T-helper 22 cell (primary cell): ENCODE results near the gene C2orf68.
"Not testable (repeated sequence)": the region's sequence is repeated elsewhere in the genome, so short reads cannot be mapped to it uniquely, and the experiment has no call there.

Experiments
- DNase-seq: peaks from one replicate; pipeline ENCODE4 v3.0.0-alpha.2; 2020; ENCODE audit warnings: low read depth

Gene C2orf68

DNA sequence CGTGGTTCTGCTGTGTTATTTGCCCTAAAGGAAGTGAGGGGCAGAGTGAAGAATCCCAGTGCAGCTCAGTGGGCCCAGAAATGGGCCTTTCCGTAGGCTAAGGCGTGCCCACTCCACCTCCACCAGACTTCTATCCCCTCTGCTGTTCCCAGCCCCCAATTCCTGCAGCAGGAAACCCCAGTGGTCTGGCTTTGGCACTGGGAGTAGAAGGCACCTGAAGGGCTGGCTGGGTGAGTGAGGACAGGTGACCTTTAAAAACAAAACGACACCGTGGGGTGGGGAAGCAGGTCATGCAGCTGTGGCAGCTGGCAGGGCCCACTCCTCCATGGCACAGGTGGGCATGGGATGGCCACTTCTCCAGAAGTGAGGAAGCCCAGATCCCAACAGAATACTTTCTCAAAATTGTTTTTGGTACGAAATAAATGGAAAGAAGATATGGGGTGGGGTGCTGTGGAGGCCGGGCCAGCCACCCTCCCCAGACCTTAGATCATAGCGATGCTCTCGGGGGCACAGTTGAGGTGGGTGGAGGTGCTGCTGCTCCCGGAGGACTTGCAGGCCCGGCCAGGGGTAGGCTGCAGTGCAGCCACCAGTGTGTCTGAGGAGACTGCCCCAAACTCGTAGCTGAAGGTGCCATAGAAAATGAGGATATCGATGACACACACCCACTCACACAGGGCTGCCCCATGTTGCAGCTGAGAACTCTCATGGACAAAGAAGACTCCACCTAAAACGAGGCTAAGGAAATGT, 13.1 kb downstream of the C2orf68 start:
- no peak for DNase-seq

DNA sequence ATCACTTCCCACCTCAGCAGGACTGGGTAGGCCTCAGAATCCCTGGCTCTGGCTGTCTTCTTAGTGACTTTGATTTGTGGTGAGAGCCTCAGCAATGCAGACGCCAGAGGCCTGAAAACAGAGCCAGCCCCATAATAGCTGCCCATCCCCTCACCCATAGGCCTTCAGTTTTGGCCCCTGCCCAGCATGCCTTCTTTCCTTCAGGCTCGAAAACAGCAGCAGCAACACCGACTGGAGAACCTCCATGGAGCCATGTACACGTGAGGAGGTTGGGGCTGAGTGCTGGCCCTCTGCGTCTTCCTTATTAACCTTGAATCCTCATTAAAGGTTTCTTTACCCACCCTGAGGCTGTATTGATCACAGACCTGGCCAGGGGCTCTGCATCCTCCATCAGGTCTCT, 14.6 kb downstream of the C2orf68 start:
- DNase-seq: no peak

DNA sequence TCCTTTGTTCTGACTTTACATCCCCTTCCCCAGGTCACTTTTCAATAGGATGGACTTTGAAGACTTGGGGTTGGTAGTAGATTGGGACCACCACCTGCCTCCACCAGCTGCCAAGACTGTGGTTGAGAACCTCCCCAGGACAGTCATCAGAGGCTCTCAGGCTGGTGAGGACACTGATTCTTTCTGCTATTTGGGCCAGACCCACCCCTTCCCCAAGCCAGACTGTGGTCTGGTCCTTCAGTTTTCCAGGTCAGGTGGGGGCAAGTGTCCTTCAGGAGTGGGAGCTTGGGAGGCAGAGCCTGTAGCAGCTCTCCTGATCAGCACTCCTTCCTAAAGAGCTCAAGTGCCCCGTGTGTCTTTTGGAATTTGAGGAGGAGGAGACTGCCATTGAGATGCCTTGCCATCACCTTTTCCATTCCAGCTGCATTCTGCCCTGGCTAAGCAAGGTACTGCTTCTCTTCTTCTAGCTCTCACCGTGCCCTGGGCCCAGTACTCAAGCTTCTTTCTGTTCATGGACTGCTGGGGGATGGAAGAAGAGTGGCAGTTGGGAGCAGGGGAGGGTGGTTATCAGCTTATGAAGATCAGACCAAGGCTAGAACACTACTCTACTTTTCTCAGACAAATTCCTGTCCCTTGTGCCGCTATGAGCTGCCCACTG, 15.3 kb downstream of the C2orf68 start:
- DNase-seq: no peak

DNA sequence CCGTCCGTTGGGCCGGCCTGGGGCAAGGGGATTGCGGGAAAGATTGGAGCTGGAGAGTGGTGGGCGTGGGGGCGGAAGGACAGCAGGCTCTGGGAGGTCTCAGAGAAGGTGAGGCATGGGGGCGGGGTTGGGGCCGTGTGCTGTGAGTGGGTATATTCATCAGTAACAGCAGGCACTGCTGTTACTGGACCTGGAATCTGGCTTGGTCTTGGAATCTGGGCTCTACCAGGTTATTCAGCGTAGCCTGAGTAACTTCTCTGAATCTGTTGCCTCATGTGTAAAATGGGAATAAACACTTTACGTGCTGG, 15.9 kb downstream of the C2orf68 start:
- DNase-seq: no peak

DNA sequence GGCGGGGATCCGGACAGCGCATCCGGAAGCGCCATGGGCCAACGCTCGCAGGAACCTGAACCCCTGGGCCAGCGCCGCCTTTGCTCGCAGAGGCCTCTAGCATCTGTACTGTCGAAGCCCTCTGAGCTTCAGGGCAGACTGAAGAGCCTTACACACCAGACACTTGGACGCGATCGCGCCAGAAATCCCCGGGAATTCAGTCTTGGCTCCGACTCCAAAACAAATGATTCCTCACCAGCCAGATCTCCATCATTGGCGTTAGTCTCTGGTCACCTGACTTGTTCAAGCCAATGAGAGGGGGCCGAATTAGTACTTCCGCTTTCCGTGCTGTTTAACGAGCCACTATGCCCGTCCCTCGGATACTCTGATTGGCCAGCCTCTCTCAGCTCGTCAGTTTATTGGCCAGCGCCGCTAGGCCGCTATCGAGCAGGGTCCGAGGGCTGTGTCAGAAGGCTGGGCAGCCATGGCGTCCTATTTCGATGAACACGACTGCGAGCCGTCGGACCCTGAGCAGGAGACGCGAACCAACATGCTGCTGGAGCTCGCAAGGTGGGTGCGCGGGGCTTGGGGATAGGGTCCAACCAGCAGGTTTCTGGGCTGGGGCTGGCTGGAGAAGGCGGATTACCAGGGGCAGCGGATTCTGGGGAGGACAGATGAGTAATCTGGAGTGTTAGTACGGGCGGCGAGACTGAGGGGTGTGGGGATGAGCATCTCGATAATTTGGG, 16.4 kb downstream of the C2orf68 start, which contains the start of gene RNF181:
Gene RNF181, plus strand, starts transcription at position 445 of the 725 bp plus-strand sequence. Its CDS starts 19 bp downstream, at position 464.
- peak; percentile 89 for DNase-seq

DNA sequence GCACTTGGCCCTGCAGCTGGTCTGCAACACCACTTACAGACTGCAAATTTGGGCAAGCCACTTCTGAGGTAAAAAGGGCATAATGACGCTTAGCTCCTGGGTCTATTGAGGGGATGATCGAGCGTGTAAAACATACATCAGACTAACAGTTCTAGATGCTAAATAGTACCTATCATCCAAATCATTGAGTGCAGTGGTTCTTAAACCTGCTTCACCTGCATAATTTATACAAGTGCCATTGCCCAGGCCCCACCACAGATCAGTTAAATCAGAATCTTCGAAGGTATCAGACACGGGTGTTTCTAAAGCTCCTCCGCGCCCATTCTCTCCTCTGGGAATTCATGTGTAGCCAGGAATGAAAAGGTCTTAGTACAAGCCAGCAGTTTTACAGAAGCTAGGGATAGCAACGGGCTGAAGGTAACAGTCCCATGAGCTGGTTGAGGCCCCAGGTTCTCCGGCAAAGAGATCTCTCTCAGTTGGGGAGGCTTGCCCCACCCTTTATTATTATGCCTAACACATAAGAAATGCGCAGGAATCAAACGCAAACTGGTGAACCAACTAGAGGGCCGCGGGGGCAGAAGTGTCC, 17.1 kb downstream of the C2orf68 start:
- DNase-seq: no peak

DNA sequence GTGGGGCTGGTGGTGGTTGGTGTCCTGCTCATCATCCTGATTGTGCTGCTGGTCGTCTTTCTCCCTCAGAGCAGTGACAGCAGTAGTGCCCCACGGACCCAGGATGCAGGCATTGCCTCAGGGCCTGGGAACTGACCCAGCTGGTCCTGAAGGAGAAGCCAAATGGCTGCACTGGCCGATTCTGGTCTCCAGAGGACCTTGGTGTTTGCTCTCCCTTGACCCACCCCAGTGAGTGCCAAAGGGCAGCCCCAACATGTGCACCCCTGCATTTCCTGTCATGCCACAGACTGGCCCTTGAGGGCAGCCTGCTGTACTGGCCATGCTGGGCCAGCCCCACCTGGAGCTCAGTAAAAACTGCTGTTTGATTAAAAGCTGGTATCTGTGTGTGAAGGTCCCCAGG, 18.8 kb downstream of the C2orf68 start:
- no peak for DNase-seq

DNA sequence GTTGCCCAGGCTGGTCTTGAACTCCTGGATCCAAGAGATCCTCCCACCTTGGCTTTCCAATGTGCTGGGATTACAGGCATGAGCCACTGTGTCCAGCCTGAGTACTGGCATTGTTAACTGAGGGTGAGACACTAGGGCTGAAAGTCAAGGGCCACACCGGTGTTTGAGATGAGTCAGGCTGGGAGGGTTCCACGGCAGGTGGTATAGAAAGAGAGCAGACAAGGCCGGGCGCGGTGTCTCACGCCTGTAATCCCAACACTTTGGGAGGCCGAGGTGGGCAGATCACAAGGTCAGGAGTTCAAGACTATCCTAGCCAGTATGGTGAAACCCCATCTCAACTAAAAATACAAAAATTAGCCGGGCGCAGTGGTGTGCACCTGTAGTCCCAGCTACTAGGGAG, 19.6 kb downstream of the C2orf68 start:
- not testable (repeated sequence) for DNase-seq

DNA sequence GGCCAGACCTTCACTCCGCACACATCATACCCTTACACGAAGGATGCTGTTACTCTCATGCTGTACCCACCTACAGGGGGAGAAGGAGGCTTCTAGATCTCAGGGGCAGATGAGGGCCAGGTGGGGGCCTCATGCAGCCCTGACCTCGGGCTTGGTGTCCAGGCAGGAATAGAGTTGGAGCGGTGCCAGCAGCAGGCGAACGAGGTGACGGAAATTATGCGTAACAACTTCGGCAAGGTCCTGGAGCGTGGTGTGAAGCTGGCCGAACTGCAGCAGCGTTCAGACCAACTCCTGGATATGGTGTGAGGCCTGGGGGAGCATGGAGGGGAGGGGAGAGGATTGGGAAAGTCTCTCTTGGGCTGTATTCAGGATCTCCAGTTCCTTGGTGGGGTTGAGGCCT, 20.3 kb downstream of the C2orf68 start:
- no peak for DNase-seq

DNA sequence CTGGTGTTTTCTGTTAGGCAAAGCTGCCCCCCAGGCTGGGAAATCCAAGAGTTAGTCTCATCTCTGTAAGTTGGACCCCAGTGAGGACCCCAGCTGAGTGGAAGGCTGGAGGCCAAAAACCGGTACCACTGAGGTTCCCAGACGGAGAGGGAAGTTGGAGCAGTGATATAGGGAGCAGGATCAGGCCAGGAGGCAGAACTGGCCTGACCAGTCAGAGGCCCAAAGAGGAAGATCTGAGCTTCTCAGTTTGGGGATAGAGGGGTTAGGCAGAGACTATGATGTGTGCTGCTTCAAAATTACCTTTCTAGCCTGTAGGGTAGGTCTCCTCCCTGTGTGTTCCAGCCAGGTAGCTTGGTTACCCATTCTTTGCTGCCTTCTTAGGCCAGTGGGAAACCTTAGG, 20.9 kb downstream of the C2orf68 start:
- DNase-seq: no peak

DNA sequence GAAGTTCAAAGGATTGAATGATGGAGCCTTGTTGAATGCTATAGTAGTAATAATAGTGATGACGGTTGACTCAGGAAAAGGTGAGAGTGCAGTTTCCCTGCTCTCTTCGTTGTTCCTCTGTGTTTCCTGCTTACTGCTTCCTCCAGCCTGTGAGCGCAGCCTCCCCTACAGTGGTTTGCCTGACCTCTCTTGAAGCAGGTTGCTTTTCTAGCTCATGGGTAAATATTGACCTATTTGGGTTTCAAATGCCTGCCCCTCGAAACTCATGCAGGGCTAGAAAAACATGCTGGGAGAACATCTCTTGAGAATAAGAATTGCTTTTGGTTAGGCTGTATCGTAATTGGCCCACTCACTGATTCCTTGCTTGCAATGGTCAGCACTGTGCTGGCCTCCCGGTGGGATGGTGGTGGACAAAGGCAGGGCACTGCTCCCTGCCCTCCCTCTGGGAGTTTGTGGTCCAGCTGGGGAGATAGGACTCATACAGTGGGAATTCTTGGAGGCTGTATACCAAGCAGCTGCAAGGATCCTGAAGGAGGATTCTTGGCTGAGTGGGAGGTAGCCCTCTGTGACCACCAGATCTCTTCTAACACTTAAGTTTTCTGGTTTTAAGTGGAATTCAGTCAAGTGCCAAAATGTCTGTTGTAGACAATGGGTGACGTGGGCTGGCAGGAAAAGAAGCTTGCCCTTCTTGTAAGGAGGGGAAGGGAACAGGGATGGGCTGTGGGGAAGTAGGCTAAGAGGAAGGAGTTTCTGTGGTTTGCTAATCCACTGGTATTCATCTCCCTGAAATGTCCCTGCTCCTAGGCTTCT, 21.7 kb downstream of the C2orf68 start:
- DNase-seq: no peak

DNA sequence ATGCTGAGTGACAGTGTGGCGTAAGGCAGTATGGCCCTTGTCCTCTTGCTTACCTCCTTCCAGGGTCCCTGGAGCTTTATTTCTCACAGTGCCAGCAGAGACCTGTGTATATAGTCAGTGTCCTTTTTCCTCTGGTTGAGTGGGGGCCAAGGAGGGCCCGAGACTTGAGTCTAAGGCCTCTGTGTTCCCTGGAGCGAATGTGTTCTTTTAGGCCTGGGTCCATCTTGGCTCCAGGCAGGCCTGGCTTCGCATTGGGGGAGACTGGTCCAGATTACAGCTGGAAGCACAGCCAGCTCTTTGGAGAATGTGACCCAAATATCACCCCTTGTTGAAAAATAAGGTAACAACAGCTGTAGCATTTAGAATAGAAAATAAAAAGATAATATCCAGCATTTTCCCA, 22.7 kb downstream of the C2orf68 start:
- no peak for DNase-seq

DNA sequence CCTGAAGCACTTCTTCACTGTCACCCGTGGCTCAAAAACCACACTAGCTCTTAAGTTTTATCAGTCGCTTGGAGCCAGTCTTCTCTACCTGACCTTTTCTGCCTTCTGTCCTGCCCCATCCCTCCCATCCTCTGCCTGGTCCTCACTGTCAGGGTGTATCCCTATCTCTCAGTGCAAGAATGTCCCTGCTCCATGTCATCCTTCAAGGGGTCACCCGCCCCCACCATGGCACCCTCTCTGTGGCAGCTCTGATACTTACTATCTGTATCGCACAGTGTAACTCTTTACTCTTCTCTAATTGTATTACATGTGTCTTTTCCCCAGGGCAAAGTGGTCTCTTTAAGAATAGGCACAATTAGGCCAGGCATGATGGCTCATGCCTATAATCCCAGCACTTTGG, 23.2 kb downstream of the C2orf68 start:
- DNase-seq: no peak

DNA sequence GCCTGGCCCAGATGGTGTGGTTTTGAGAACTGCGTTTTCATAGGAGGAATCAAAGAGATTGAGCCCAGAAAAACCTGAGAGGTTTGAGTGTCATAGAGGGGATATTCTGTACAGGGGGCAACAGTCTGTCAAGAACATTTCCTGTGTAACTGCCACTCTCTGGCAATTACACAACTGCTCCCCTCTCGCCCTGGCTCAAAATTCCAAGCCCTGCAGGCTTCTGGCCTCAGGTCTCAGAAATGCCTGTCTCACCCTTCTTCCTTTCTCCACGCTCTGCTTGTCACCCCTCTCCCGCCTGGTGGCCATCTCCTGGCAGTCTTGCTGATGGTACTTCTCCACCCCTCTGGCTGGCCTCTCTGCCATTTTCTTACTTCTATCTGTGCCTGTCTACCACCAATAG, 23.6 kb downstream of the C2orf68 start:
- DNase-seq: no peak

DNA sequence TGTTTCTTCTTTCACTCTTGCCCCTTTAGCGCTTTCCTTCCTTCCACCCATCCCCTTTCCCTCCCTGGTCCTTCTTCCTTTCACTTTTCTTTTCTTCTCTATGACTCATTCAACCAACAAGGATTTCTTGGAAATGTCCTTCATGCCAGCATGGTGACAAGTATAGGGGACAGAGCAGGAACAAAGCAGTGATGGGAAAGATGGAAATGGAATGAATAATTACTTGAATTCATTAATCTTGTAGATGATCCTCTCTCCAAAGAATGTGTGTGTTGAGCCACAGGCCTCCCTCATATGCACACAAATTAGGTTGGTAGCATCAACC, 26.1 kb downstream of the C2orf68 start:
- DNase-seq: no peak

DNA sequence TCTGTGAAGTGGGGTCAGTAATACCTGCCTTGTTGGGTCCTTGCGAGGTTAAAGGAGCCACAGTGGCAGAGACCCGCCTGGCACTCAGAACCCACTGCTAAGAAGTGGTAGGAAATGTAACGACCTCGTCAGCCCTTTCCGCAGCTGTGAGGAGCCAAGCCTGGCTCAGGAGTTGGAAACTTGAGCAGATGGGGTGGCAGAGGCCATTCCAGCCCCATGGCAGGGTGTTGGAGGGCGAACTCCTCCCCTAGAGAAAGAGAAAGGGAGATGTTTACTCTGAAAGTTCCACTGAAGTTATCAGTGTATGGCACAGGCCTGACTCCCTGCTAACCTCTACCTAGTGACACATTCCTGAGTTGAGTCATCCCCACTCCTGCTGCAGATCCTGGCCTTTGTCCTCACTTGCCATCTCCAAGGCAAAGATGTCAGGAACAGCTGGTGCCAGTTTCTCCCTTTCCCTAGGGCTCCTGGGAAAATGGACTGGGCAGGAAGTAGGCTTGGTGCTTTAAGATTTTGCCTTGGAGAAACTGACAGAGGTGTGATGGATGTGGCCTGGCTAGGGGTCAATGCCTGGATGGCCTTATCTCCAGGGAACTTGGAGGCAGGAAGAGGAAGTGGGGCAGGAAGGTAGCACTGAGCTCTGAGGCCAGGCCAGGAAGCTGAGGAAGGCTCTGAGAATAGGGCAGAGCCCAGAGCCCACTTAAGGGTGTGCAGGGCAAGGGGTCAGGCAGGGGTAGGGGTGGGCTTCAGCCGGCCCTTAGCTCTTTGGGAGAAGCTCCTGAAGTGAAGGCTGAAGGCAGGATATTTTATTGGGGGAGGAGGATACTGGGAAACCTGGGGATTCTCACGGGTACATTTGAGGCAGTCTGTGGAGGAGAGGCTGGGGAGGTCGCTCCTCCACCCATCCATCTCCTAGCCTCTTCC, 26.7 kb downstream of the C2orf68 start:
- no peak for DNase-seq

DNA sequence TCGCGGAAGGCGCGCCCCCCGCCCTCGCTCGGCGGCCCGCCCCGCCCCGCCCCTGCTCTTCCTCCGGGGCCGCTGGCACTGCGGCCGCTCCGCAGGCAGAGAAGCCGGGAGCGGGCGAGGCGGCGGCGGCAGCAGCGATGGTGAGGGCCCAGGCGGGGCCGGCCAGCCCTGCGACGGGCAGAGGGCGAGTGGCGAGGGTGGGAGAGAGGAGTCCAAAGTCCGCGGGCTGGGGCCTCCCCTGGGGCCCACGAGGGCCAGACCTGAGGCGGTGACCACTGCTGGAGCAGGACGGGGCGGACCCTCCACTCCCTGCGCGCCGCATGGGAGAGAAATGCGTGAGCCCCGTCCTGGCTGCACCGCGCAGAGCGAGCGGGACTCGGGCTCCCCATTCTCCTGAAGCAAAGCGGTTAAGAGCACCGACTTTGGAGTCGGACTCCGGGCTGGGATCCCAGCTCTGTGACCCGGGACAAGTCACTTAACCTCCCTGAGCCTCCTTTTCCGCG, 27.5 kb downstream of the C2orf68 start, which contains the start of gene VAMP5:
Gene VAMP5, plus strand, starts transcription at position 78 of the 503 bp plus-strand sequence. Its CDS starts 60 bp downstream, at position 138.
- peak; percentile 23 for DNase-seq

DNA sequence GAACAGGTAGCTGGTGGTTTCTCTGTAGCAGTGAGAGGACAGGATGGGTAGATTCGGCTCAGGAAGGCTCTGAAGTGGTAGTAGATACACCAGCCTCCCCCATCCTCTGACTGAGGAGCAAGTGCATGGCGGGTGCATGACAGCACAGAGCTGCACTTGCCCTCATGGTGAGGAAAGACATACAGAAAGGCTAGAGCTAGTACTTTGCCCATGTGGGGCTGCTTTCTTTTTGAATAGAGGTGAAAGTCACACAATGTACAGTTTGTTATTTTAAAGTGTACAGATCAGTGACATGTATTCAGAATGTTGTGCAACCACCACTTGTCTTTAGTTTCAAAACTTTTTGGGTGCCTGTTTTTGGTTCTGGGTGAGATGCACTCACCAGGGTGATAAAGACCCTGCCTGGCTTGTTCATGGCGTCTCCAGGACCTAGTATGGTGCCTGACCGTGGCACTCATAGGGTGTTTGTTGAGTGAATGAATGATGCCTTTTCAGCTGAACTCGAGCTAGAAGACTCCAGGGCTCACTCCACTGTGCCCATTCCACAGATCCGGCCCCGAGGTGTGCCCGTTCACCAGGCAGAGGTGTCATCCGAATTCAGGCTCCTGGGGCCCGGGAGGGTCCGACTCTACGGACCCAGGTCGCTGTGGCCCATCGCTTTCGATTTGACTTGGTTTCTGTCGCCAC, 28.1 kb downstream of the C2orf68 start:
- no peak for DNase-seq

DNA sequence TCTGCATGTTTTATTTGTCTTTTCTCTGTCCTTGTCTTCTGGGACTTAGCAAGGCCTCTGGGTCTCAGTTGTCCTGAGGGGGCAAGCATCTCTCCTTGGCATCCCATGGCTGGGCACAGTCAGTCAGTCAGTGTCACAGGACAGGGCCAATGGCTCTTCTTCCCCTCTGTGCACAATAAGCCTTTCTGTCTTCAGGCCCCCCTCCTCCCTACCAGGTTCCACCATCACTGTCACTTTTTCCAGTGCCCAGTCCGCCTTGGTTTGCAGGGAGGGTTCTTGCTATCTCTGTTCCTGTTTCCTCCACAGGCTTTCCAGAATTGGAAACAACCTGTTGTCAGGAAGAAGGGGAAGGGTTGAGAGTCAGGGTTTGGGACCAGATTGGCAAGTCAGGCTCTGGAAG, 29.4 kb downstream of the C2orf68 start:
- DNase-seq: no peak

DNA sequence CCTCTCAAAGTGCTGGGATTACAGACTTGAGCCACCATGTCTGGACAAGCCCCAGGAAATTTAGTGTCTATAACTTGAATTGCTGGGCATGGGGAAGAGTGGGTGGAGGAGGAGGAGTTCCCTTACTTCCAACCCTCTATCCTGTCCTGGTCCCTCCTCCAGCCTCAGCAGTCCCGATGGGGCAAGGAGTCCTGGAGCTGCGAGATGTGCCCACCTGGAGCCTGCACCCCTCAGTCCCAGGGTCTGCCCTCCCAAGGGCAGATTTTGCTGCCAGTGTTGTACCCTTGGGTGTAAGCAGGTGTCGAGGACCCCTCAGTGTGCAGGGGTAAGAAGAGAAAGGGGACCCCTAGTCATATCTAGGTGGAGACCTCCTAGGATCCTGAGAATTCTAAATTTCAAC, 31.7 kb downstream of the C2orf68 start:
- DNase-seq: no peak
